T-helper 17 cell (primary cell): ENCODE data around the gene TNFRSF18. TPM values are rescaled to one million over a fixed set of nuclear protein-coding genes. Genes with fewer than 3 reads are reported as not detected.

Experiments used
- ATAC-seq: fragments of 150-1000 bp; cut with Tn5 transposase; 2 replicates; pipeline ENCODE4 v1.10.0; 2021; ENCODE audit warnings: mild to moderate bottlenecking, moderate library complexity
- DNase-seq, 3 donors: peaks; one replicate each; pipeline versions ENCODE4 v3.0.0 to v3.0.0-alpha.2; 2020 to 2021
- H3K9me3 ChIP-seq: one replicate; pipeline ENCODE4 v1.7.0; 2013; ENCODE audit warnings: low read length, mild to moderate bottlenecking; ENCODE audit not compliant: control insufficient read depth, poor library complexity, severe bottlenecking
- H3K27ac Mint-ChIP-seq: one replicate; pipeline ENCODE4 v1.8.0; 2022; ENCODE audit warnings: mild to moderate bottlenecking, moderate library complexity, mixed read lengths
- H3K27me3 Mint-ChIP-seq: one replicate; pipeline ENCODE4 v1.8.0; 2022; ENCODE audit warnings: mixed read lengths
- H3K36me3 Mint-ChIP-seq: one replicate; pipeline ENCODE4 v1.8.0; 2022; ENCODE audit warnings: low read depth, mixed read lengths
- H3K4me1 Mint-ChIP-seq: one replicate; pipeline ENCODE4 v1.8.0; 2022; ENCODE audit warnings: mild to moderate bottlenecking, mixed read lengths
- H3K4me3 Mint-ChIP-seq: one replicate; pipeline ENCODE4 v1.8.0; 2022; ENCODE audit warnings: mild to moderate bottlenecking, moderate library complexity, mixed read lengths
- total RNA-seq, 4 donors: library from RNA in 2 of 4; stranded (reverse) in 2 of 4; gene quantifications; one replicate each; pipeline ENCODE4 v1.2.3 and lab custom pipeline; 2022 to 2026

Gene TNFRSF18
- total RNA-seq, 2 donors from 2014 or later: 47.9 to 80.4 TPM

- no peaks in the 10 kb centered on the region for H3K27me3 Mint-ChIP-seq
- DNase-seq (no peak), ATAC-seq (no peak)
- H3K4me1 Mint-ChIP-seq: peaks cover 21% of the 10 kb centered on the region
- H3K4me3 Mint-ChIP-seq: no peak overlapping the region
- H3K9me3 ChIP-seq: no peaks in the 10 kb centered on the region
- H3K27ac Mint-ChIP-seq: peak overlapping the region; percentile 94
- peaks cover 2% of the 10 kb centered on the region for H3K36me3 Mint-ChIP-seq
Observed at GRCh38 chr1:1228596-1229321, 22.4 kb upstream of the TNFRSF18 start.

GRCh38 chr1:1228187-1228586 is 21.8 kb upstream of the TNFRSF18 start:
- H3K27me3 Mint-ChIP-seq: no peaks in the 10 kb centered on the region
- peaks cover 4% of the 10 kb centered on the region for H3K36me3 Mint-ChIP-seq
- no peak overlapping the region for H3K27ac Mint-ChIP-seq
- DNase-seq (no peak), ATAC-seq (no peak)
- no peak overlapping the region for H3K4me3 Mint-ChIP-seq
- no peaks in the 10 kb centered on the region for H3K9me3 ChIP-seq
- peaks cover 18% of the 10 kb centered on the region for H3K4me1 Mint-ChIP-seq

GRCh38 chr1:1227386-1227785 is 21.0 kb upstream of the TNFRSF18 start:
- no peaks in the 10 kb centered on the region for H3K9me3 ChIP-seq
- peaks cover 18% of the 10 kb centered on the region for H3K4me1 Mint-ChIP-seq
- no peak overlapping the region for H3K4me3 Mint-ChIP-seq
- no peak overlapping the region for H3K27ac Mint-ChIP-seq
- no peak for ATAC-seq
- no peak for DNase-seq
- H3K27me3 Mint-ChIP-seq: no peaks in the 10 kb centered on the region
- H3K36me3 Mint-ChIP-seq: peaks cover 5% of the 10 kb centered on the region

- ATAC-seq (no peak), DNase-seq (no peak)
- peaks cover 18% of the 10 kb centered on the region for H3K4me1 Mint-ChIP-seq
- H3K9me3 ChIP-seq: no peaks in the 10 kb centered on the region
- H3K36me3 Mint-ChIP-seq: peaks cover 4% of the 10 kb centered on the region
- H3K27me3 Mint-ChIP-seq: no peaks in the 10 kb centered on the region
- no peak overlapping the region for H3K27ac Mint-ChIP-seq
- H3K4me3 Mint-ChIP-seq: no peak overlapping the region
Observed at GRCh38 chr1:1226566-1227362, 20.4 kb upstream of the TNFRSF18 start.

- no peak overlapping the region for H3K4me3 Mint-ChIP-seq
Observed at GRCh38 chr1:1225913-1226312, 19.5 kb upstream of the TNFRSF18 start.

GRCh38 chr1:1225238-1225845 is 18.9 kb upstream of the TNFRSF18 start:
- Mint-ChIP-seq H3K4me1 (peaks cover 13% of the 10 kb centered on the region), H3K27me3 (no peaks in the 10 kb centered on the region), H3K27ac (peak overlapping the region; percentile 39), H3K36me3 (peaks cover 3% of the 10 kb centered on the region), H3K4me3 (no peak overlapping the region)
- H3K9me3 ChIP-seq: no peaks in the 10 kb centered on the region
- no peak for DNase-seq
- ATAC-seq: no peak

More at GRCh38 chr1:1225913-1226312, 19.5 kb upstream of the TNFRSF18 start:
- peaks cover 3% of the 10 kb centered on the region for H3K36me3 Mint-ChIP-seq
- ATAC-seq (no peak), DNase-seq (no peak)
- H3K27me3 Mint-ChIP-seq: no peaks in the 10 kb centered on the region
- peaks cover 17% of the 10 kb centered on the region for H3K4me1 Mint-ChIP-seq
- no peaks in the 10 kb centered on the region for H3K9me3 ChIP-seq
- H3K27ac Mint-ChIP-seq: peak overlapping the region; percentile 39

- ATAC-seq: no peak
- no peak overlapping the region for H3K4me3 Mint-ChIP-seq
- peaks cover 3% of the 10 kb centered on the region for H3K36me3 Mint-ChIP-seq
Observed at GRCh38 chr1:1223891-1224290, 17.5 kb upstream of the TNFRSF18 start.

GRCh38 chr1:1223321-1223720 is 16.9 kb upstream of the TNFRSF18 start:
- Mint-ChIP-seq H3K4me1 (peaks cover 16% of the 10 kb centered on the region), H3K27ac (no peak overlapping the region)
- DNase-seq: no peak

More at GRCh38 chr1:1223891-1224290, 17.5 kb upstream of the TNFRSF18 start:
- no peaks in the 10 kb centered on the region for H3K9me3 ChIP-seq
- H3K27me3 Mint-ChIP-seq: no peaks in the 10 kb centered on the region
- DNase-seq: no peak
- no peak overlapping the region for H3K27ac Mint-ChIP-seq
- H3K4me1 Mint-ChIP-seq: peaks cover 15% of the 10 kb centered on the region

GRCh38 chr1:1222575-1223225 is 16.3 kb upstream of the TNFRSF18 start:
- ATAC-seq (no peak), DNase-seq (no peak)
- H3K27me3 Mint-ChIP-seq: no peaks in the 10 kb centered on the region
- peak overlapping the region; percentile 36 for H3K4me3 Mint-ChIP-seq
- peaks cover 3% of the 10 kb centered on the region for H3K36me3 Mint-ChIP-seq
- H3K4me1 Mint-ChIP-seq: peaks cover 20% of the 10 kb centered on the region
- H3K9me3 ChIP-seq: no peaks in the 10 kb centered on the region
- H3K27ac Mint-ChIP-seq: peak overlapping the region; percentile 78

More at GRCh38 chr1:1223321-1223720, 16.9 kb upstream of the TNFRSF18 start:
- no peak for ATAC-seq
- H3K4me3 Mint-ChIP-seq: peak overlapping the region; percentile 36
- H3K27me3 Mint-ChIP-seq: no peaks in the 10 kb centered on the region
- H3K9me3 ChIP-seq: no peaks in the 10 kb centered on the region
- H3K36me3 Mint-ChIP-seq: peaks cover 3% of the 10 kb centered on the region

GRCh38 chr1:1221887-1222574 is 15.6 kb upstream of the TNFRSF18 start:
- peaks cover 3% of the 10 kb centered on the region for H3K36me3 Mint-ChIP-seq
- ATAC-seq (no peak), DNase-seq (no peak)
- H3K27me3 Mint-ChIP-seq: no peaks in the 10 kb centered on the region
- peaks cover 23% of the 10 kb centered on the region for H3K4me1 Mint-ChIP-seq
- no peak overlapping the region for H3K4me3 Mint-ChIP-seq
- no peak overlapping the region for H3K27ac Mint-ChIP-seq
- H3K9me3 ChIP-seq: no peaks in the 10 kb centered on the region

- DNase-seq: no peak
- ATAC-seq: no peak
- H3K9me3 ChIP-seq: no peaks in the 10 kb centered on the region
- Mint-ChIP-seq H3K36me3 (peaks cover 3% of the 10 kb centered on the region), H3K27ac (peak overlapping the region; percentile 99), H3K4me1 (peaks cover 25% of the 10 kb centered on the region), H3K4me3 (peak overlapping the region; percentile 75), H3K27me3 (no peaks in the 10 kb centered on the region)
Observed at GRCh38 chr1:1220197-1220596, 13.8 kb upstream of the TNFRSF18 start.

- no peaks in the 10 kb centered on the region for H3K9me3 ChIP-seq
- no peaks in the 10 kb centered on the region for H3K27me3 Mint-ChIP-seq
- H3K36me3 Mint-ChIP-seq: peaks cover 3% of the 10 kb centered on the region
- H3K4me3 Mint-ChIP-seq: peak overlapping the region; percentile 75
- ATAC-seq (peak; percentile 41), DNase-seq (peak in 2 of 3 donors; percentile 41 to 57)
- H3K27ac Mint-ChIP-seq: peak overlapping the region; percentile 99
- H3K4me1 Mint-ChIP-seq: peaks cover 33% of the 10 kb centered on the region
Observed at GRCh38 chr1:1219341-1219740, 12.9 kb upstream of the TNFRSF18 start.
